Measurements from ENCODE around the gene CASP7. TPM values are rescaled to one million over a fixed set of nuclear protein-coding genes. Genes with fewer than 3 reads are reported as not detected.

The CASP7 gene
- total and polyA plus RNA-seq, 4 donors: 8.8 to 25.0 (median 11.4) TPM

- no peak for TF ChIP-seq FOXA1 (IDR thresholded peaks at IDR 0.05)
Measured at GRCh38 chr10:113663908-113664307, 15.8 kb upstream of the CASP7 start, which contains the start of gene NRAP (continued).

- 83% methylated on average over 4 of the region's 4 CpGs for WGBS
- TF ChIP-seq NR2F2 (IDR thresholded peaks at IDR 0.05) (no peak), YY1 (IDR thresholded peaks at IDR 0.05) (no peak), JUND (IDR thresholded peaks at IDR 0.05) (no peak), FOXA2 (IDR thresholded peaks at IDR 0.05) (no peak), FOXA1 (IDR thresholded peaks at IDR 0.05) (no peak), MAX (IDR thresholded peaks at IDR 0.05) (no peak), ZBTB33 (IDR thresholded peaks at IDR 0.05) (no peak)
- no peak overlapping the region for H3K9ac ChIP-seq (ENCODE audit: low read depth in 1 of 2, low read length in 2 of 2)
Measured at GRCh38 chr10:113665352-113665751, 14.4 kb upstream of the CASP7 start.

GRCh38 chr10:113665806-113666354 lies 13.8 kb upstream of the CASP7 start:
- no peak for TF ChIP-seq SP1 (IDR thresholded peaks at IDR 0.05)
- TF ChIP-seq FOXA2 (IDR thresholded peaks at IDR 0.05): no peak
- no peak for TF ChIP-seq YY1 (IDR thresholded peaks at IDR 0.05)
- TF ChIP-seq JUND (IDR thresholded peaks at IDR 0.05): no peak
- no peak for TF ChIP-seq MAX (IDR thresholded peaks at IDR 0.05)
- no peak for TF ChIP-seq EGR1 (IDR thresholded peaks at IDR 0.05; ENCODE audit: low read depth in 2 of 2)
- TF ChIP-seq GABPA (IDR thresholded peaks at IDR 0.05 in 1 of 2, conservative IDR thresholded peaks at IDR 0.05 in 1 of 2): no peak
- no peak for TF ChIP-seq ATF3 (IDR thresholded peaks at IDR 0.05)
- TF ChIP-seq RXRA (IDR thresholded peaks at IDR 0.05): no peak
- TF ChIP-seq ZBTB33 (IDR thresholded peaks at IDR 0.05): no peak
- TF ChIP-seq HNF4G (IDR thresholded peaks at IDR 0.05): no peak
- H3K4me1 ChIP-seq (ENCODE audit: control insufficient read depth in 4 of 4, insufficient read depth in 4 of 4, low read length in 3 of 4): no peaks in the 10 kb centered on the region
- H3K27ac ChIP-seq (ENCODE audit: low read depth in 1 of 2, low read length in 2 of 2): no peak overlapping the region
- no peaks in the 10 kb centered on the region for H3K9me3 ChIP-seq (ENCODE audit: control insufficient read depth in 4 of 4, low read length in 3 of 4)
- H3K27me3 ChIP-seq (ENCODE audit: control insufficient read depth in 4 of 4, insufficient read depth in 4 of 4, low read length in 3 of 4): no peaks in the 10 kb centered on the region
- no peak for DNase-seq (ENCODE audit: low spot score)
- no peak overlapping the region for H3K9ac ChIP-seq (ENCODE audit: low read depth in 1 of 2, low read length in 2 of 2)
- H3K36me3 ChIP-seq (ENCODE audit: control insufficient read depth in 4 of 4, insufficient read depth in 3 of 4, low read depth in 1 of 4, low read length in 3 of 4): no peaks in the 10 kb centered on the region
- 85% methylated on average over 6 of the region's 6 CpGs for WGBS
- no peak overlapping the region for H3K4me3 ChIP-seq (ENCODE audit: low read depth in 1 of 3, low read length in 3 of 3)

More at GRCh38 chr10:113665352-113665751, 14.4 kb upstream of the CASP7 start:
- Histone ChIP-seq H3K36me3 (ENCODE audit: control insufficient read depth in 4 of 4, insufficient read depth in 3 of 4, low read depth in 1 of 4, low read length in 3 of 4) (no peaks in the 10 kb centered on the region), H3K9me3 (ENCODE audit: control insufficient read depth in 4 of 4, low read length in 3 of 4) (no peaks in the 10 kb centered on the region), H3K4me1 (ENCODE audit: control insufficient read depth in 4 of 4, insufficient read depth in 4 of 4, low read length in 3 of 4) (no peaks in the 10 kb centered on the region), H3K27ac (ENCODE audit: low read depth in 1 of 2, low read length in 2 of 2) (no peak overlapping the region), H3K27me3 (ENCODE audit: control insufficient read depth in 4 of 4, insufficient read depth in 4 of 4, low read length in 3 of 4) (no peaks in the 10 kb centered on the region), H3K4me3 (ENCODE audit: low read depth in 1 of 3, low read length in 3 of 3) (no peak overlapping the region)
- DNase-seq (ENCODE audit: low spot score): no peak

Data from liver (tissue), 9 donors.